HG02938 (cell line): Measurements from ENCODE around the gene ZSCAN1.

ENCODE experiments used
- ATAC-seq: cut with Tn5 transposase; IDR thresholded peaks from one replicate; pipeline ENCODE4 v1.9.1; 2021; ENCODE audit warnings: mild to moderate bottlenecking, moderate library complexity; ENCODE audit not compliant: unreplicated experiment

Gene ZSCAN1

DNA sequence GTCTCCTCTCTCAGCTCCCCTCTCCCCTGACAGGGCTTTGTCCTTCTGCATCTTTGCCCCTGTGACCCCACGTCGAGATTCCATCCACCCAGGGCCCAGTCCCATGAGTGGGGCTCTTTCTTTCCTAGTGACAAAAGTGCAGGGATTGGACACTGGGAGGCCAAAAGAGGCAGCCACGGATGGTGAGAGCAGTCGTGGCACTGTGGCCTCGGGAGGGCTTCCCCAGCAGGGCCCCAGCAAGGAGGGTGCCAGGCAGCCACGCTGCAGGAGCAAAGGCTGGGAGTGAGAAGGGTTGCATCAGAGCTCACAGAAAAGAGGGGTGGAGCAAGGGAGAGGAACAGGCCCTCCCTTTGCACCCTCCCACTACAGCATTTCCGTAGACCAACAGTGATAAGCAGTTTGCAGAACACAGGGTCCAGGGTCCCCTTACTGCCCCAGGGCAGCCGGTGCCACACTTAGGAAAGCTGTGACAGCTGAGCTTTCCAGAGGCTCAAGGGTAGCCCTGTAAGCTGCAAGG lies 4.9 kb downstream of the ZSCAN1 start:
- no peak for ATAC-seq

GRCh38 chr19:58040751-58041525 lies 7.1 kb downstream of the ZSCAN1 start:
- ATAC-seq = no peak

DNA sequence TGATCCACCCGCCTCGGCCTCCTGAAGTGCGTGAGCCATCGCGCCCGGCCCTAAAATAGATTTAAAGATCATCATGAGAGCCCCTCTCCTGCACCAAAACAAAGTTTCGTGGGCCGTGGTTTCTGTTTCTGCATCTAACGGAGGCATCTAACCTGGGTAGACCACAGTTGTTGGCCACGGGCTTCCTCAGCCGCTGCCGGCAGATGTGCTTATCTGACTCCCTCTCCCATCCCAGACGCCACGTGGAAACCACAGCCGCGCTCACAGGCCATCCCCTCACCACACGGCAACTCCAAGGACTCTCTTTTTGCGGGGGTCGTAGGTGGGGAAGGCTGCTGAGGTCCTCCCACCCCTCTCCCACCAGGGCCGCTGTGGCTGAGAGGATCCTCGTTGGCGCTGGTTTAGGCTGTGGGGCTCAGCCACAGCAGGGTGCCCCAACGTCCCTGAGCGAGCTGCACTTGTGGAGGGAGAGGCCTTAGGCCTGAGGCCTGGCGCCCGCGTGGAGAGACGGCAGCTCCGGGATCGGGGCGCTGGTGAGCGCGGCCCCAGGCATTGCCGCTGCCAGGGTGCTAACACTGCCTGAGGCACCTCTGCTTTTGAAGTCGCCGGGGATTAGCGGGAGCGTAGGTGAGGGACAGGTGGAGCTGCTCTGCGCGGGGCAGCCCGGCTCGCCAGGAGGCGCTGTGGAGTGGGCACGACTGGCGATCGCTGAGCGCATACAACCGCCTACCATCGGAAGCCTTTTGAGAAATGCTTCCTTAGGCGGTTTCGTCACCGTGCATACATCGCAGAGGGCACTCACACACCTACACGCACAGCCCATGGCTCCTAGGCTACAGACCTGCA lies 8.9 kb downstream of the ZSCAN1 start:
- ATAC-seq = no peak

- ATAC-seq = no peak
Measured at GRCh38 chr19:58044391-58044790, 10.6 kb downstream of the ZSCAN1 start.

DNA sequence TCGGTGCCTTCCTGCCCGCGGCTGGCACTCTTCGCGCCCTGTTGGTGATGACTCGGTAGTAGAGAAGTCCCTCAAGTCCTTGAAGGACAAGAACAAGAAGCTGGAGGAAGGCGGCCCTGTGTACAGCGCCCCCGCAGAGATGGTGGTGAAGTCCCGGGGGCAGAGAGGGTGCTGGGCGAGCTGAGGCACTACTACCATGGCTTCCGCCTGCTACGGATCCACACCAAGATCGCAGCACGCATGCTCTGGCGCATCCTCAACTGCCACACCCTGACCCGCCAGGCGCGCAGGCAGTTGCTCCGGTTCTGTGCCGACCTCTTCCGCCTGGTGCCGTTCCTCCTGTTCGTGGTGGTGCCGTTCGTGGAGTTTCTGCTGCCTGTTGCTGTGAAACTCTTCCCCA lies 11.1 kb downstream of the ZSCAN1 start:
- ATAC-seq = no peak

GRCh38 chr19:58045411-58046050 lies 11.7 kb downstream of the ZSCAN1 start:
- ATAC-seq = no peak

DNA sequence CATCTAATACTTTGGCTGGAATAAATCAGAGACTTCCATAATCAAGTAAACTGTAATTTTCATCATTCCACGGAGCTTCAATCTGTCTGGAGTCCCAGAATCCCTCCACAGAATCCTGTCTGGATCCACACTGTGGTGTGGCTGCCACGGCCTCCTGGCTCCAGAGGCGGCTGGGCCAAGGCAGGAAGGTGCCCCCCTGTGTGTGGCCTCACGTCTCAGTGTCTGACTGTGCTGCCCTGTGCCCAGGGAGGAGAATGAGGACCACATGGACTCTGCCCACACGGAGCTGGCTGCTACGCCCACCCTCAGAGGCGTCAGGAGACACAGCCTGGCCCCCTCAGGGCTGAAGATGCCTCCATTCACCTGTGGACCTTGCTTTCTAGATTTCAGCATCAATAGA lies 13.0 kb downstream of the ZSCAN1 start:
- no peak for ATAC-seq

GRCh38 chr19:58047672-58048071 lies 13.8 kb downstream of the ZSCAN1 start:
- ATAC-seq = no peak

GRCh38 chr19:58052256-58052655 lies 18.4 kb downstream of the ZSCAN1 start:
- no peak for ATAC-seq

DNA sequence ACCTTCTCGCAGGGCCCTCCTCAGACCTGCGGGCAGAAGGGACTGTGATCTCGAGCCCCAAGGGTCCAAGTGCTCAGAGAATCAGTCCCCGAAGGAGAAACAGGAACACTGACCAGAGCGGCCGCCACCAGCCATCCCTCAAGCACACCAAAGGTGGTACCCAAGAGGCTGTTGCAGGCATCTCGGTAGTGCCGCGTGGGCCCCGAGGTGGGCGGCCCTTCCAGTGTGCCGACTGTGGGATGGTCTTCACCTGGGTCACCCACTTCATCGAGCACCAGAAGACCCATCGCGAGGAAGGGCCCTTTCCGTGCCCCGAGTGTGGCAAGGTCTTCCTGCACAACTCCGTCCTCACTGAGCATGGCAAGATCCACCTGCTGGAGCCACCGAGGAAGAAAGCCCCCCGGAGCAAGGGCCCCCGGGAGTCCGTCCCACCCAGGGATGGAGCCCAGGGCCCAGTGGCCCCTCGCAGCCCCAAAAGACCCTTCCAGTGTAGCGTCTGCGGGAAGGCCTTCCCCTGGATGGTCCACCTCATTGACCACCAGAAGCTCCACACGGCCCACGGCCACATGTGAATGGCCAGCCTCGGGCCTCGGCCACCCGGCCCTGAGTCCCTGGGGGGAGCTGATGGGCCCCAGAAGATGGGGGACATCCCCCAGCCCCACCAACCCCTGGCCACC lies 19.8 kb downstream of the ZSCAN1 start:
- ATAC-seq = no peak

GRCh38 chr19:58054901-58055874 lies 21.4 kb downstream of the ZSCAN1 start:
- ATAC-seq = no peak

DNA sequence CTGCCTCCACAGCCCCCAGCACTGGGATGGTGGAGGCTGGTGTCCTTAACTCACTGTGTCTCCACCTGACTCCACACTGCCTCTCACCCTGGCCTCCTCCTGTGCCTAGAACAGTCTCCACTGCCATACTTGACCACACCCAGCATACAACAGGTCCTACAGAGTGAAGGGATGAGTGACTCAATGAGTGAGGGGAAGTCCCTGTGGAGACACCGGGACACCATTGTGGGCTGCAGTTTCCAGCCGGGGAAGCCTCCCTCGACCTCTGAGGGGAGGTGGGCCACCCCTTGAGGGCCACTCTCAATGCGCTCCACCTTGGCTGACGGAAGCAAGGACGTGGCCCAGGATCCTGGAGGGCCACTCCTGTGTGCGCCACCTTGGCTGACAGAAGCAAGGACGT lies 22.4 kb downstream of the ZSCAN1 start:
- ATAC-seq = no peak

GRCh38 chr19:58056861-58057260 lies 23.0 kb downstream of the ZSCAN1 start:
- no peak for ATAC-seq

GRCh38 chr19:58058467-58058866 lies 24.6 kb downstream of the ZSCAN1 start:
- ATAC-seq = no peak

GRCh38 chr19:58059003-58059670 lies 25.3 kb downstream of the ZSCAN1 start, which contains the start of gene ZNF135:
Gene ZNF135 (plus strand): TSS chr19:58059282. CDS start chr19:58060003, 721 bp downstream.
- ATAC-seq = no peak

- ATAC-seq = no peak
Measured at GRCh38 chr19:58059671-58060078, 25.9 kb downstream of the ZSCAN1 start.

- ATAC-seq = no peak
Measured at GRCh38 chr19:58060231-58060630, 26.4 kb downstream of the ZSCAN1 start.

DNA sequence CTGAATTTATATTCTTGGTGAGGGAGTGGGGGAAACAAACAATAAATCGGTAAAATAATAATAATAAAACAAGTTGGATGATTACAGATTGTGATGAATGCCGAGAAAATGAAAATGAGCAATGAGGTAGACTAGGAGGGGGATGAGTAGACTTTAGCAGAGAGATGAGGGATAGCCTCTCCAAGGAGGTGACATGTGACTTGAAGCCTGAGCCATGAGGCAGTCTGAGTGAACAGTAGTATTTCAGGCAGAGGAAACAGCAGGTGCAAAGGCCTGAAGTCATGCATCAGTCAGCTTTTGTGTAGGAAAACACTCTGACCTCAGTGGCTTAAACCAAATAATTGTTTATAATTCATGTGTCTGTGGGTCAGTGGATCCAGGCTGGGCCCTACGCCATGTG lies 29.9 kb downstream of the ZSCAN1 start:
- no peak for ATAC-seq
